GM12878 (cell line): ENCODE measurements around the gene CASTOR1. TPM values are rescaled to one million over a fixed set of nuclear protein-coding genes. Genes with fewer than 3 reads are reported as not detected.

Source experiments
- CEBPZ ChIP-seq: fragments of 150-350 bp; IDR thresholded peaks from 2 replicates; pipeline ENCODE4 v1.6.1; 2016; ENCODE audit warnings: low read depth, low read length
- ESRRA ChIP-seq: IDR thresholded peaks from 2 replicates; pipeline ENCODE4 v1.6.1; 2012; ENCODE audit warnings: mild to moderate bottlenecking, low read length, improper control_type of control experiment
- GATAD2B ChIP-seq: fragments of 450-650 bp; conservative IDR thresholded peaks from 2 replicates; pipeline ENCODE4 v1.6.1; 2017; ENCODE audit warnings: low read depth, mild to moderate bottlenecking, moderate library complexity
- HSF1 ChIP-seq: fragments of 150-350 bp; IDR thresholded peaks from 2 replicates; pipeline ENCODE4 v1.6.1; 2014; ENCODE audit warnings: mild to moderate bottlenecking, low read depth, low read length
- IRF4 ChIP-seq: IDR thresholded peaks from 2 replicates; pipeline ENCODE4 v1.6.1; 2011; ENCODE audit warnings: low read depth, low read length
- MAX ChIP-seq: IDR thresholded peaks from 2 replicates; pipeline ENCODE4 v1.6.1; 2012; ENCODE audit warnings: low read depth, low read length, improper control_type of control experiment
- MTA2 ChIP-seq: fragments of 450-650 bp; IDR thresholded peaks from 2 replicates; pipeline ENCODE4 v1.6.1; 2016; ENCODE audit warnings: low read depth, mild to moderate bottlenecking, moderate library complexity
- MTA3 ChIP-seq: IDR thresholded peaks from 2 replicates; pipeline ENCODE4 v1.6.1; 2012; ENCODE audit warnings: low read length, inconsistent platforms, borderline replicate concordance
- MYB ChIP-seq: fragments of 150-350 bp; IDR thresholded peaks from 2 replicates; pipeline ENCODE4 v1.6.1; 2014; ENCODE audit warnings: mild to moderate bottlenecking, low read depth, low read length, borderline replicate concordance
- NKRF ChIP-seq: fragments of 450-650 bp; conservative IDR thresholded peaks from 2 replicates; pipeline ENCODE4 v1.6.1; 2017; ENCODE audit warnings: mild to moderate bottlenecking, moderate library complexity
- PAX8 ChIP-seq: fragments of 450-650 bp; IDR thresholded peaks from 2 replicates; pipeline ENCODE4 v1.6.1; 2017; ENCODE audit warnings: mild to moderate bottlenecking, moderate library complexity
- POLR2AphosphoS2 ChIP-seq: IDR thresholded peaks from 2 replicates; pipeline ENCODE4 v1.6.1; 2011; ENCODE audit warnings: low read depth, mild to moderate bottlenecking, low read length, improper control_type of control experiment, moderate library complexity
- RAD51 ChIP-seq: fragments of 450-650 bp; IDR thresholded peaks from 2 replicates; pipeline ENCODE4 v1.6.1; 2016; ENCODE audit warnings: moderate library complexity, mild to moderate bottlenecking, inconsistent platforms
- SREBF1 ChIP-seq: IDR thresholded peaks from 2 replicates; pipeline ENCODE4 v1.6.1; 2012; ENCODE audit warnings: mild to moderate bottlenecking, low read length
- TCF12 ChIP-seq: IDR thresholded peaks from 2 replicates; pipeline ENCODE4 v1.6.1; 2011; ENCODE audit warnings: low read depth, mild to moderate bottlenecking, low read length
- USF2 ChIP-seq: IDR thresholded peaks from 2 replicates; pipeline ENCODE4 v1.6.1; 2011; ENCODE audit warnings: low read depth, low read length, improper control_type of control experiment, borderline replicate concordance
- ZBTB40 ChIP-seq: fragments of 450-650 bp; IDR thresholded peaks from 2 replicates; pipeline ENCODE4 v1.6.1; 2016; ENCODE audit warnings: mild to moderate bottlenecking, moderate library complexity, borderline replicate concordance
- ZNF384 ChIP-seq: IDR thresholded peaks from 2 replicates; pipeline ENCODE4 v1.6.1; 2012; ENCODE audit warnings: low read depth, mild to moderate bottlenecking, low read length, improper control_type of control experiment, borderline replicate concordance
- polyA plus RNA-seq, 11 experiments: library from polyadenylated mRNA; depleted of rRNA in 4 of 11; unstranded in 6 of 11; stranded (reverse) in 5 of 11; fragments of >200 nt; fragmentation: Nextera tagmentation in 4 of 11; fragmentation: Illumina TruSeq in 1 of 11; extraction: Ambion mirVana in 4 of 11; extraction: Trizol in 1 of 11; gene quantifications; 1 replicate in 1 of 11; 2 replicates in 10 of 11; pipeline versions ENCODE4 v1.2.1 to v1.2.3, GENCODE V29; 2011 to 2016; ENCODE audit warnings: inconsistent platforms in 2 of 11, missing spikeins in 2 of 11, low read depth in 1 of 11
- total RNA-seq, 4 experiments: library from RNA; depleted of rRNA in 3 of 4; stranded (reverse); fragments of >200 nt in 3 of 4; fragmentation: Illumina TruSeq in 1 of 4; extraction: Trizol in 1 of 4; gene quantifications; 2 replicates each; pipeline versions ENCODE4 v1.2.1 to v1.2.3, GENCODE V29; 2013 to 2021

Gene CASTOR1
- total and polyA plus RNA-seq, 10 of the 15 experiments (the other 5 are each of a cell fraction or from before 2014, with no cell fraction given), result 0.31 to 9.1 (median 3.3) TPM

GRCh38 chr22:30326706-30327362, 37.5 kb upstream of the CASTOR1 start, which contains the start of gene TBC1D10A (continued):
- no peak for TF ChIP-seq ZBTB40
- TF ChIP-seq USF2, result no peak
- TF ChIP-seq CEBPZ, result no peak
- no peak for TF ChIP-seq MTA2
- TF ChIP-seq ZNF384, result no peak
- TF ChIP-seq ESRRA, result no peak
- TF ChIP-seq NKRF, result peak; percentile 83
- no peak for TF ChIP-seq MYB
- no peak for TF ChIP-seq TCF12
- TF ChIP-seq HSF1, result no peak
- TF ChIP-seq SREBF1, result no peak
- TF ChIP-seq MAX, result no peak
- TF ChIP-seq IRF4, result no peak
- peak; percentile 60; the same call in 1 of the 2 replicates for TF ChIP-seq POLR2AphosphoS2
- TF ChIP-seq RAD51, result no peak
- TF ChIP-seq PAX8, result no peak
- TF ChIP-seq MTA3, result no peak
- peak; percentile 56; the same call in 1 of the 2 replicates for TF ChIP-seq GATAD2B
